Ovary (tissue), 9 donors: ENCODE data around the gene BAG3. TPM values are rescaled to one million over a fixed set of nuclear protein-coding genes. Genes with fewer than 3 reads are reported as not detected.

Experiments
- DNase-seq, 5 donors: peaks; one replicate each; pipeline ENCODE4 v3.0.0-alpha.2; 2019 to 2020
- H3K27ac ChIP-seq, 2 donors: fragments of 200-600 bp; one replicate each; pipeline versions ENCODE4 v1.5.1 to v1.8.0; 2019 to 2022
- H3K27me3 ChIP-seq: fragments of 200-600 bp; one replicate; pipeline ENCODE4 v1.8.0; 2022
- H3K36me3 ChIP-seq: fragments of 200-600 bp; sonication (generic); one replicate; pipeline ENCODE4 v1.5.1; 2019
- H3K4me1 ChIP-seq: one replicate; pipeline ENCODE4 v1.8.1; 2013; ENCODE audit warnings: mild to moderate bottlenecking, moderate library complexity; ENCODE audit not compliant: insufficient read depth
- H3K4me3 ChIP-seq: fragments of 200-600 bp; sonication (generic); one replicate; pipeline ENCODE4 v1.5.1; 2017
- H3K9me3 ChIP-seq, 2 donors: fragments of 200-600 bp in 1 of 2; sonication (generic) in 1 of 2; one replicate each; pipeline versions ENCODE4 v1.5.1 to v1.8.1; 2013 to 2019; ENCODE audit warnings: mild to moderate bottlenecking in 1 of 2, moderate library complexity in 1 of 2
- EP300 ChIP-seq: sonication (generic); formaldehyde crosslinking; IDR thresholded peaks from one replicate; pipeline ENCODE4 v1.6.1; 2017; ENCODE audit warnings: antibody characterized with exemption
- POLR2A ChIP-seq: fragments of 450-650 bp; IDR thresholded peaks from one replicate; pipeline ENCODE4 v1.6.1; 2017; ENCODE audit warnings: antibody characterized with exemption, mild to moderate bottlenecking, moderate library complexity
- WGBS, 3 donors: extraction: QIAGEN DNeasy Blood & Tissue Kit in 1 of 3; methylation state at CpG; one replicate each; pipeline versions ENCODE4 v1.1.5 to v1.1.7; 2013 to 2017; 5-methylcytosine and 5-hydroxymethylcytosine counted together
- intact Hi-C, 4 donors: fragments of 100-400 bp; cut with DNase I; formaldehyde crosslinking; loops; one replicate each; pipeline versions ENCODE4 v1.11.0 to v1.15.1; 2022 to 2023
- polyA plus RNA-seq, 2 donors: library from polyadenylated mRNA; stranded (reverse); fragments of 200-250 nt in 1 of 2; fragments of 350-450 nt in 1 of 2; fragmentation: Illumina TruSeq in 1 of 2; extraction: RNeasy Lipid Tissue Mini Kit (QIAGEN cat#74804) in 1 of 2; gene quantifications; one replicate each; pipeline ENCODE4 v1.2.3, GENCODE V29; 2013 to 2014
- total RNA-seq, 7 donors: library from RNA; depleted of rRNA in 2 of 7; stranded (reverse); fragments of >200 nt in 2 of 7; fragmentation: NEBNext Ultra II Directional in 3 of 7; extraction: Animal tissue kit (Norgen Biotek cat#: 25700) in 3 of 7; gene quantifications; one replicate each; pipeline versions ENCODE4 v1.1.0 to v1.2.4, GENCODE V29; 2016 to 2023
- TF ChIP-seq, protein P1 (sequence below), 3 donors: fragments of 450-650 bp in 2 of 3; fragments of 200-600 bp in 1 of 3; IDR thresholded peaks; one replicate each; pipeline versions ENCODE4 v1.5.1 to v1.8.0; 2016 to 2022; ENCODE audit warnings: antibody characterized with exemption in 3 of 3, mild to moderate bottlenecking in 1 of 3
- donor health status: DM: no; HTN: no; CAD: no; lungs with moderate emphysema.
- donor health status: DM: no; HTN: no; CAD: no.
- donor health status: Bipolar disorder and iron deficiency.
- donor health status: DM: yes; HTN: yes; CAD: no.
- donor health status: DM: no; HTN: no; CAD: no.
- donor health status: DM: yes; HTN: yes; CAD: no.

BAG3 gene
- total and polyA plus RNA-seq, 9 donors: 13.7 to 33.5 (median 26.9) TPM

- intact Hi-C loops: loop anchor here in 2 of 4 donors (5.0 to 10.0 kb wide), 2 partner anchors 49 to 57 kb away; partner anchors contain the start of gene TIAL1 (in 1 of the 2)
- Histone ChIP-seq H3K4me3 (peak overlapping the region; percentile 80), H3K4me1 (peaks cover 11% of the 10 kb centered on the region), H3K36me3 (no peaks in the 10 kb centered on the region), H3K9me3 (no peaks in the 10 kb centered on the region), H3K27ac (peak overlapping the region; percentile 88 to 93), H3K27me3 (no peaks in the 10 kb centered on the region)
- 0% methylated on average over 60 to 107 of the region's 107 CpGs for WGBS, 3 donors
- TF ChIP-seq, protein P1, sequence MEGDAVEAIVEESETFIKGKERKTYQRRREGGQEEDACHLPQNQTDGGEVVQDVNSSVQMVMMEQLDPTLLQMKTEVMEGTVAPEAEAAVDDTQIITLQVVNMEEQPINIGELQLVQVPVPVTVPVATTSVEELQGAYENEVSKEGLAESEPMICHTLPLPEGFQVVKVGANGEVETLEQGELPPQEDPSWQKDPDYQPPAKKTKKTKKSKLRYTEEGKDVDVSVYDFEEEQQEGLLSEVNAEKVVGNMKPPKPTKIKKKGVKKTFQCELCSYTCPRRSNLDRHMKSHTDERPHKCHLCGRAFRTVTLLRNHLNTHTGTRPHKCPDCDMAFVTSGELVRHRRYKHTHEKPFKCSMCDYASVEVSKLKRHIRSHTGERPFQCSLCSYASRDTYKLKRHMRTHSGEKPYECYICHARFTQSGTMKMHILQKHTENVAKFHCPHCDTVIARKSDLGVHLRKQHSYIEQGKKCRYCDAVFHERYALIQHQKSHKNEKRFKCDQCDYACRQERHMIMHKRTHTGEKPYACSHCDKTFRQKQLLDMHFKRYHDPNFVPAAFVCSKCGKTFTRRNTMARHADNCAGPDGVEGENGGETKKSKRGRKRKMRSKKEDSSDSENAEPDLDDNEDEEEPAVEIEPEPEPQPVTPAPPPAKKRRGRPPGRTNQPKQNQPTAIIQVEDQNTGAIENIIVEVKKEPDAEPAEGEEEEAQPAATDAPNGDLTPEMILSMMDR (IDR thresholded peaks at IDR 0.05): no peak
- peak; percentile 3 for TF ChIP-seq POLR2A
- TF ChIP-seq EP300: no peak
- DNase-seq: peak in 4 of 5 donors; percentile 35 to 65 (median 50)
Measured at GRCh38 chr10:119651514-119652360, 557 bp downstream of the BAG3 start.

GRCh38 chr10:119652361-119652730 is 1.2 kb downstream of the BAG3 start:
- Histone ChIP-seq H3K4me1 (peaks cover 12% of the 10 kb centered on the region), H3K9me3 (no peaks in the 10 kb centered on the region), H3K36me3 (no peaks in the 10 kb centered on the region), H3K27me3 (no peaks in the 10 kb centered on the region), H3K27ac (peak overlapping the region; percentile 88 to 93), H3K4me3 (peak overlapping the region; percentile 80)
- intact Hi-C loops: loop anchor here in 2 of 4 donors (5.0 to 10.0 kb wide), 2 partner anchors 50 to 58 kb away; partner anchors contain the start of gene TIAL1 (in 1 of the 2)
- WGBS, 3 donors: 0 to 2% (median 1%) methylated on average over 3 of the region's 3 CpGs
- no peak for DNase-seq
- TF ChIP-seq, protein P1 (IDR thresholded peaks at IDR 0.05): peak in 1 of 3 donors; percentile 16
- TF ChIP-seq POLR2A (no peak), EP300 (no peak)

DNA sequence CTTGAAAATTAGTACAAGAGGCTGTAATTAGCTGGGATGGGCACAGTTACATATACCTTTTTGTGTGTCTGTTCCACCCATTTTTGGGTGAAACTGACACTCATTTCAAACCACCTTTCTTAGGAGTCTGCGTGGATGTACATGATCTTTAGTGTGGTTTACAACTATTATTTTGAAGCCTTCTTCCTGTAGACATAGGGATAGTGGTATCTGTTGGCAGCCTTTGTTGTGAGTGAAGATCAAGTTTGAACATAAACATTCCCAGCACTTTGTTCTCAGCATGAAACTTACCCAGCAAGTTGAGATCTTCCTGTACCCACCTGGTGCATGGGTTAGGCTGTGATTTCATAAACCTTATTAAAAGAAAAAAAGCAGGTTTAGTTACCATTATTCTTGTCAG is 2.0 kb downstream of the BAG3 start:
- intact Hi-C loops: loop anchor here in 2 of 4 donors (5.0 to 10.0 kb wide), 2 partner anchors 51 to 58 kb away; partner anchors contain the start of gene TIAL1 (in 1 of the 2)
- no peak for DNase-seq
- Histone ChIP-seq H3K4me3 (peak overlapping the region; percentile 80), H3K4me1 (peaks cover 14% of the 10 kb centered on the region), H3K36me3 (no peaks in the 10 kb centered on the region), H3K27ac (no peak overlapping the region), H3K9me3 (no peaks in the 10 kb centered on the region), H3K27me3 (no peaks in the 10 kb centered on the region)
- TF ChIP-seq POLR2A (no peak), EP300 (no peak)
- TF ChIP-seq, protein P1 (IDR thresholded peaks at IDR 0.05): no peak
- WGBS, 3 donors: 38 to 61% (median 61%) methylated on average over 1 of the region's 1 CpG

- intact Hi-C loops: loop anchor here in 2 of 4 donors (5.0 to 10.0 kb wide), 2 partner anchors 52 to 59 kb away; partner anchors contain the start of gene TIAL1 (in 1 of the 2)
- WGBS, 3 donors: 75 to 78% (median 77%) methylated on average over 2 of the region's 2 CpGs
- DNase-seq: no peak
- H3K4me3 ChIP-seq: no peak overlapping the region
- no peak overlapping the region for H3K27ac ChIP-seq
- H3K36me3 ChIP-seq: no peaks in the 10 kb centered on the region
- peaks cover 18% of the 10 kb centered on the region for H3K4me1 ChIP-seq
- TF ChIP-seq EP300 (no peak), POLR2A (no peak)
- TF ChIP-seq, protein P1 (IDR thresholded peaks at IDR 0.05): no peak
- H3K9me3 ChIP-seq: no peaks in the 10 kb centered on the region
- no peaks in the 10 kb centered on the region for H3K27me3 ChIP-seq
Measured at GRCh38 chr10:119653916-119654315, 2.7 kb downstream of the BAG3 start.
